ENCODE measurements around the gene ESRRB. TPM values are rescaled to one million over a fixed set of nuclear protein-coding genes. Genes with fewer than 3 reads are reported as not detected.
"Not testable (repeated sequence)": the region's sequence is repeated elsewhere in the genome, so short reads cannot be mapped to it uniquely, and the experiment has no call there.

ESRRB gene
- total RNA-seq, 1 experiment from 2014 or later = not detected

GRCh38 chr14:76514213-76514998 is 138.5 kb downstream of the ESRRB start:
- DNase-seq (ENCODE audit: low spot score) = peak; percentile 8
- in situ Hi-C loops (cut with HindIII; ENCODE audit: low sequenced_read_pairs) = no loop called here

DNA sequence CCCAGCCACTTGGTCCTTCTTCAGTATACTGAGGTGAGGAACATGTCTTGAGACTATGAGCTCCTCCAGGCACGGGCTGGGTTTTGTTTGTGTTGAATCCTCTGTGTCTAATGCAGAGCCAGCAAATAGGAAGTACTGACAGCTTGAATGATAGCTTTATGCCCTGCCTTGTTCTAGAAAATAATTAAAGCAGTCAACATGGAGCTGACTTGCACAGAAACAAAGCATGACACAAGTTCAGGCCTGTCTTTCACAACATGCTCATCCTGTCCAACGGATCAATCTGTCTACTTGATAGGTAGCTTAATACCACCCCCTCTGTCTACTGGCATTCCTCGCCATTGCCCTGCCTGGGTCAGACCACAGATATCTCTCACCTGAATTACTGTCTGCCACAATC is 140.9 kb downstream of the ESRRB start:
- DNase-seq (ENCODE audit: low spot score) = no peak
- in situ Hi-C loops (cut with HindIII; ENCODE audit: low sequenced_read_pairs) = no loop called here

- DNase-seq (ENCODE audit: low spot score) = no peak
- in situ Hi-C loops (cut with HindIII; ENCODE audit: low sequenced_read_pairs) = no loop called here
Measured at GRCh38 chr14:76518366-76518765, 142.4 kb downstream of the ESRRB start.

DNA sequence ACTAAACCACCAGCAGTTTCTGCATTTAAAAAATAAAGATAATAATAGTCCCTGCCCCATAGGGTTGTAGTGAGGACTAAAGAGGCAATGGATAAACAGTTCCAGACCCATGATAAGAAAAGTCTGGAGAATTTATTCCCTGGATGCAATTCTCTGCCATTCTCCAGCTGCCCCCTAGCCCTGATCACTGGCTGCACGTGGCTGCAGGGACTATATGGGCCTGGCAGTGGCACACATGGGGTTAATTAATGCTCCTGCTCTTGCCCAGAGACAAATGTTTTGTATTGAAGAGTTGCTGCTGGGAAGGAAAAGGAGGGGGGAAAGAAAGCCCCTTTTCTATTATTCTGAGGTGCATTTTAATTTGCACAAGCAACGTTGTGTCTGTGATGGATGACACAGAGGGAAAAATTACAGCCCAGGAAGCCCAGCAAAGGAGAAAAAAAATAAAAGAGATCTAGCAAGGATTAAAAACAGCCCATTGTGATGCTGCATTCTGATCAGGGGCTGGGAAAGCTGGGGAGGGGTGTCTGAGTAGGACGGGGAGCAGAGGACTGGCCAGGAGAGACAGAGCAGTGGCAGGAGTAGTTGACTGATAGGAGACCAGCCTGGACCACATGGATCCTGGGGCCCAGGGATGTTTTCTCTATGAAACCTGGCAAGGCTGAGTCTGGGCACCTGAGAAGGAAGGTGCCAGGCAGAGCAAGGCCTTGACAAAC is 149.3 kb downstream of the ESRRB start:
- in situ Hi-C loops (cut with HindIII; ENCODE audit: low sequenced_read_pairs) = no loop called here
- DNase-seq (ENCODE audit: low spot score) = no peak

DNA sequence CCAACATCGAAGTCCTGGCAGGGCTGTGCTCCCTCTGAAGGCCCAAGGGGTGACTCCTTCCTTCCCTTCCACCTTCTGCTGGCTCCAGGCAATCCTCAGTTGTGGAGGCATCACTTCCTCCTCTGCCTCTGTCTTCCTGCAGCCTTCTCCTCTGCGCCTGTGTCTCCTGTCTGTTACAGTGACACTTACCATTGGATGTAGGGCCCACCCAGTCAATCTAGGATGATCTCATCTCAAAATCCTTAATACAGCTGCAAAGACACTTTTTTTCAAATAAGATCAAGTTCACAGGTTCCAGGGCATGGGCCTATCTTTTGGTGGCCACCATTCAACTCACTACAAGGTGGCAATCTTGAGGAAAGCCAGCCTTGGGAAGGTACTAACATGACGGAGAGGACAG is 155.1 kb downstream of the ESRRB start:
- DNase-seq (ENCODE audit: low spot score) = no peak
- in situ Hi-C loops (cut with HindIII; ENCODE audit: low sequenced_read_pairs) = no loop called here

DNA sequence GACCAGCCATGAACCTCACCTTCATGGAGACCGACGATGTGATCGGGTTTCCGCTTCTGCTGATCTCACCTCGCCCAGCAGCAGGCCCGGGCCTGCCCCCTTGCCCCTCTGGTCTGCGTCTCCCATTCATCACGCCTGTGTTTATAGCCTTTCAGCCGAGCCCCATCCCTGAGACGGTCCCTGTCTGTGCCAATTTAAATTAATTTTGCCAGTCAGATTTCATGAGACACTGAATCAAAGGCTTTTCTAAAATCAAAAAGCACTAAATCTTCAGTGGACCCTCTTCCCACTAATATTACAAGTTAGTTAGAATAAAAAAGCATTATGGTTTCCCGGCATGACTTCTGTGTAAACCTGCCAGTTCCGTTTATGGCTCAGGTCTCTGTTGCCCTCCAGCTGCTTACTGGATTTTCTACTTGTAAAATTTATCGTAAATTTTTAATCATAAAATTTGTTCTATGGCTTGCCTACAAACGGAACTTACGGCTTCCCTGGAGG is 155.9 kb downstream of the ESRRB start:
- in situ Hi-C loops (cut with HindIII; ENCODE audit: low sequenced_read_pairs) = no loop called here
- no peak for DNase-seq (ENCODE audit: low spot score)

- in situ Hi-C loops (cut with HindIII; ENCODE audit: low sequenced_read_pairs); DNase-seq (ENCODE audit: low spot score): not testable (repeated sequence)
Measured at GRCh38 chr14:76536636-76537035, 160.7 kb downstream of the ESRRB start.

DNA sequence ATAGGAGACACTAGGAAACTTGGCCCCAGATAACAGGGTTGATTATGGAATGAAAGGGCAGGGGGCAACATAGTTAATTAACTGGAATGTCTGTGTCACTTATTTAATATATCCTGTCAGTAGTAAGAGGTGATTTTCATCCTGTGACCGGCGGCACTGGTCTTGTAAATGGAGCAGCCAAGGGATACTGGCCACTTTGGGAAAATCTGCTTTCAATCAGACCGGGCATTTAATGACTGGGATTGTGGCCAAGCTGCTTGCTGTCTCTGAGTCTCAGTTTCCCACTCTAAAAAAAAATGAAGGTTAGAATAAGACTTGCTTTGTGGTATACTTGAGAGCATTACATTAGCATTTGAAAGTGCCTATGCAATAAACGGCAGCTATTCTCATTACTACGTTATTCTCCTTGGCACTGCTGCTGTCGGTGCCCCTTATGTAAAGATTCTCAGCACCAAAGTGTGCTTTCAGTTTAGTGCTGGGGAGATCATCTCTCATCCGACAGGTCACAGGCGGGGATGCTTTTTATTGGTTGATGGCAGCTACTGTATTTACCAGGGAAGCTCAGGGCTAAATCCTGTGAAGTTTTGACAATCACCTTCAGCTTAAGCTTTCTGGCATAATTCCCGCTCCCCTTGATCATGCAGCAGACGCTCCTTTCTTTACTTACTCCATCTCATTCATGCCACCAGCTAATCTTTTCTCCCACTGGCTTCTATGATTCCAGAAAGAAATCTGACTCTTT is 162.1 kb downstream of the ESRRB start:
- in situ Hi-C loops (cut with HindIII; ENCODE audit: low sequenced_read_pairs) = no loop called here

DNA sequence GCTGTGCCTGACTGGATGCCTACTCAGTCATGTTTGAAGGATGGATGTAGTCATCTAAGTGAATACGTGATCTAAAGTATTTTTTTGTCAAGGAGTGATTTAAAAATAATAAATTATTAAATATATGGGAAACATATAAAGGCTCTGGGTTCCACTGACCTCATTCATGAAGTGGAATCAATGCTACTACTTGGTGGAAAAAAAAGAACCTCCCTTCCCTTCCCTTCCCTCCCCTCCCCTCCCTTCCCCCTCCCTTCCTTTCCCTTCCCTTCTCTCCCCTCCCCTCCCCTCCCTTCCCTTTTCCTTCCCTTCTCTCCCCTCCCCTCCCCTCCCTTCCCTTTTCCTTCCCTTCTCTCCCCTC is 162.7 kb downstream of the ESRRB start:
- in situ Hi-C loops (cut with HindIII; ENCODE audit: low sequenced_read_pairs) = no loop called here
- no peak for DNase-seq (ENCODE audit: low spot score)

More for the DNA sequence above, 162.1 kb downstream of the ESRRB start:
- no peak for DNase-seq (ENCODE audit: low spot score)

DNA sequence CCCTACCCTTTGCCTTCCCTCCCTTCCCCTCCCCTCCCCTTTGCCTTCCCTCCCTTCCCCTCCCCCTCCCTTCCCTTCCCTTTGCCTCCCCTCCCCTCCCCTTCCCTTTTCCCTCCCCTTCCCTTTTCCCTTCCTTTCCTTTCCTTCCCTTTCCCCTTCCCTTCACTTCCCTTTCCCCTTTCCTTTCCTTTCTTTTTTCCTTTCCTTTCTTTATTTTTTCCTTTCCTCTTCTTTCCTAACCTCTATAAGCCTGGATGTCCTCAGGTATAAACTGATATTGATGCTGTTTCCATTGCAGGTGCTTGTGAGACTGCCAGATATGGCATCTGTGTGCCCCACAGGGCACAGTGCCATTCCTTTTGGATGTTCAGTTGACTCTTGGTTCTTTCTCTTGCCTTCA is 163.2 kb downstream of the ESRRB start:
- in situ Hi-C loops (cut with HindIII; ENCODE audit: low sequenced_read_pairs) = no loop called here
- DNase-seq (ENCODE audit: low spot score) = no peak

DNA sequence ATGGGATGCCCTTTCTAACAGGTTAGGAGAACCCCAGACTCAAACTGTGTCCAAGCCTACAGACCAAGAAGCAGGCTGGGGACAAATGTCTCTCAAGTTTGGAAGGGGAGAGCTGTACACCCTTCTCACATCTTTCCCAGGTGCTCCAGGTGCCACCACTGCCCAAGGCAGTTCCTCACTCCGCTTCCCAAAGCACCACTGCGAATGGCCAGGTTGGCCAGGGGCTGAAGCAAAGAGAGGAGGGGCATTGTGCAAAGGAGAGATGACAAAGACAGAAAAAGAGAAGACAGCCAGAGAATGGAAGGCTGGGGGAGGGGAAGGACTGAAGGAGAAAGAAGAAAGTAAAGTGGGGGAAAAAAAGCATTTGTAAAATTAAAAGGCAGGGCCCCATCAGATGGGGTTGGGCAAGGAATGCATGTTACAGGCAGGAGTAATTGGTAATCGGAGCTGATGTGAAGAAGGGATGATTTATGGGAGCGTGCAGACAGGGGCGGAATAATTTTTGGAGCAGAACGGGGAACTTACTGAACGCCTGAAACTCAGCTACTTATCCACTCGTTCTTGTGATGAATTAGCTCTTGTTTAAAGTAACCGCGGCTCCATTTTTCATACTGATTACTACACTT is 165.8 kb downstream of the ESRRB start:
- no peak for DNase-seq (ENCODE audit: low spot score)
- in situ Hi-C loops (cut with HindIII; ENCODE audit: low sequenced_read_pairs) = no loop called here

GRCh38 chr14:76546426-76547221 is 170.7 kb downstream of the ESRRB start:
- DNase-seq (ENCODE audit: low spot score) = peak; percentile 12
- in situ Hi-C loops (cut with HindIII; ENCODE audit: low sequenced_read_pairs) = no loop called here

- DNase-seq (ENCODE audit: low spot score) = no peak
- in situ Hi-C loops (cut with HindIII; ENCODE audit: low sequenced_read_pairs) = no loop called here
Measured at GRCh38 chr14:76547831-76548230, 171.9 kb downstream of the ESRRB start.

DNA sequence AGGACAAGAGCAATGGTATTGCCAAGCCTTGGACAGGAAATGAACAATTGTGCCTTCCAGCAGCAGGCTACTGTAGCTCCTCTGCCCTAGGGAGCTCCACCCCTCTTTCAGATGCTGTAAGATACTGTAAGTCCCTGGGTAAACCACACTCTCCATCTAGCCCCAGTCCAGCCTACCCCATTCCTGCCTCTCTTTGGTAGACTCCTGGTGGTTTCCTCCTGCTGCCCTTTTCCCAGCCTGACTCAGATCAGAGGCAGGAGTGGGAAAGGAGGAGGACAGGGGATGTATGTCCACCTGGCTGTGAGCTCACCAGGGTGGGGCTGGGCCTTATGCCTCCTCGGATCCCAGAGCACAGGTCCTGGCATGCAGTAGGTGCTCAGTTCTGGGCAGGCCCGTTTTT is 174.6 kb downstream of the ESRRB start:
- no peak for DNase-seq (ENCODE audit: low spot score)
- in situ Hi-C loops (cut with HindIII; ENCODE audit: low sequenced_read_pairs) = no loop called here

DNA sequence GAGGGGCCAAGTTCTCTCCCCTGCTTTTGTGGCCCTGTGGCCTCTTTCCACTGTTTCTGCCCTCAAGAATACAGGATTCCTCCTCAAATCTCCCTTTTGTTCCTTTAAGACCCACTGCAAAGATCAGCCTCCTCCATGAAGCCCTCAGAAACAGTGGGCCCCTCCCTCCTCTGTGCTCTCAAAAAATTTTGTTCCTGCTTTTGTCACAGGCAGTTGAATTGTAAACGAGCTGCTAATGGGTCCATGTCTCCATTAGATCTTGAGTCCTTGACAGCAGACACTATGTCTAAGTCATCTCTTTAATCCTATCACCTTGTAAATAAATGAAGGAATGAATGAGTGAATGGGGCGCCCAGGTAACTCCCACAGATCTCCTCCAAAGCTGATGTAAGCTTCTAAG is 175.2 kb downstream of the ESRRB start:
- DNase-seq (ENCODE audit: low spot score) = no peak
- in situ Hi-C loops (cut with HindIII; ENCODE audit: low sequenced_read_pairs) = no loop called here
